OCI-LY1 (cell line): ENCODE data around the gene CYP4A22.

ENCODE experiments used
- H2AFZ ChIP-seq: fragments of 200-600 bp; sonication (generic), shearing (Covaris generic); 2 replicates; pipeline ENCODE4 v1.6.0; 2014; ENCODE audit warnings: antibody characterized with exemption, mild to moderate bottlenecking, low read length
- H3F3A ChIP-seq: fragments of 200-600 bp; sonication (generic), shearing (Covaris generic); 2 replicates; pipeline ENCODE4 v1.6.0; 2014; ENCODE audit warnings: mild to moderate bottlenecking, antibody characterized with exemption, low read length, moderate library complexity; ENCODE audit not compliant: insufficient read depth
- H3K27ac ChIP-seq: fragments of 200-600 bp; sonication (generic); 2 replicates; pipeline ENCODE4 v1.5.1; 2014; ENCODE audit warnings: low read length, mixed run types, mild to moderate bottlenecking, low read depth; ENCODE audit not compliant: poor library complexity, severe bottlenecking
- H3K27me3 ChIP-seq: fragments of 200-600 bp; sonication (generic); 2 replicates; pipeline ENCODE4 v1.6.0; 2014; ENCODE audit warnings: antibody characterized with exemption, mild to moderate bottlenecking, low read length, moderate library complexity; ENCODE audit not compliant: insufficient read depth
- H3K36me3 ChIP-seq: fragments of 200-600 bp; sonication (generic); 2 replicates; pipeline ENCODE4 v1.6.1; 2014; ENCODE audit warnings: mild to moderate bottlenecking, antibody characterized with exemption, low read length, moderate library complexity, mixed read lengths; ENCODE audit not compliant: insufficient read depth
- H3K4me1 ChIP-seq: fragments of 200-600 bp; sonication (generic); 2 replicates; pipeline ENCODE4 v1.5.1; 2014; ENCODE audit warnings: mild to moderate bottlenecking, low read length, moderate library complexity; ENCODE audit not compliant: insufficient read depth, severe bottlenecking
- H3K4me2 ChIP-seq: fragments of 200-600 bp; sonication (generic), shearing (Covaris generic); 2 replicates; pipeline ENCODE4 v1.6.1; 2014; ENCODE audit warnings: low read length
- H3K4me3 ChIP-seq: fragments of 200-600 bp; sonication (generic); 2 replicates; pipeline ENCODE4 v1.5.1; 2014; ENCODE audit warnings: low read length, low read depth, mild to moderate bottlenecking, mixed read lengths; ENCODE audit not compliant: poor library complexity, severe bottlenecking
- H3K79me2 ChIP-seq: fragments of 200-600 bp; shearing (Covaris generic); 2 replicates; pipeline ENCODE4 v1.6.1; 2016; ENCODE audit warnings: mixed run types, low read length, mixed read lengths; ENCODE audit not compliant: insufficient read depth
- H3K9ac ChIP-seq: fragments of 200-600 bp; sonication (generic), shearing (Covaris generic); 2 replicates; pipeline ENCODE4 v1.6.1; 2014; ENCODE audit warnings: mild to moderate bottlenecking, low read length, mixed read lengths
- H3K9me2 ChIP-seq: fragments of 200-600 bp; sonication (generic), shearing (Covaris generic); 2 replicates; pipeline ENCODE4 v1.6.1; 2014; ENCODE audit warnings: low read depth, mild to moderate bottlenecking, low read length, mixed read lengths
- H3K9me3 ChIP-seq: fragments of 200-600 bp; shearing (Covaris generic); 2 replicates; pipeline ENCODE4 v1.6.1; 2014; ENCODE audit warnings: low read length, mixed read lengths
- H4K20me1 ChIP-seq: fragments of 200-600 bp; sonication (generic), shearing (Covaris generic); 2 replicates; pipeline ENCODE4 v1.6.0; 2016; ENCODE audit warnings: mild to moderate bottlenecking, low read length; ENCODE audit not compliant: insufficient read depth
- EZH2 ChIP-seq: fragments of 200-600 bp; sonication (generic), shearing (Covaris generic); IDR thresholded peaks from 2 replicates; pipeline ENCODE4 v1.8.0; 2017; ENCODE audit warnings: borderline replicate concordance, mixed run types, mild to moderate bottlenecking, antibody characterized with exemption, low read length, moderate library complexity, mixed read lengths
- TF ChIP-seq, protein P1 (sequence below): fragments of 200-600 bp; sonication (generic), shearing (Covaris generic); IDR thresholded peaks from 2 replicates; pipeline ENCODE4 v1.5.1; 2017; ENCODE audit warnings: mild to moderate bottlenecking, antibody characterized with exemption, low read length, moderate library complexity, mixed read lengths

The CYP4A22 gene

DNA sequence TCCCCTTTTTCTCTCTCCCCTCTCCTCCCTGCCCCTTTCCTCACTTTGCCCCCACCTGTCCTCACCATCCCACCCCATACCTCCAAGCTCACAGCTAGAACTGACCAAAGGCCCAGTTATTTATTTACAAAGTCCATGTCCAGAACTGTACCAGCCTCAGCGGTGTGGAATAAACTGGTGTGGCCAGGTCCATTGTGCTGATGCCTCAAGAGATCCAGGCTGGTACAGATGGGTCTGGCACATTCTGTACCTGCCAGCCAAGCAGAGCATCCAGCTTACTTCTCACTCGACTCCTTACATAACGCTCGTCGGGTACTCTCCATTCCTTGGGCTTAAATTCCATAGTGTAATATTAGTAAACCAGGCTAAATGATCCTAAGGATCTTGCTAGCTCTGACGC lies 40.8 kb downstream of the CYP4A22 start:
- no peaks in the 10 kb centered on the region for H3K36me3 ChIP-seq
- no peaks in the 10 kb centered on the region for H3K79me2 ChIP-seq
- no peaks in the 10 kb centered on the region for H3K9me2 ChIP-seq
- H3F3A ChIP-seq = no peaks in the 10 kb centered on the region
- no peak overlapping the region for H2AFZ ChIP-seq
- no peak overlapping the region for H3K27ac ChIP-seq
- no peaks in the 10 kb centered on the region for H3K9me3 ChIP-seq
- no peaks in the 10 kb centered on the region for H4K20me1 ChIP-seq
- no peak overlapping the region for H3K9ac ChIP-seq
- no peak overlapping the region for H3K4me3 ChIP-seq
- no peaks in the 10 kb centered on the region for H3K27me3 ChIP-seq
- no peak overlapping the region for H3K4me2 ChIP-seq
- no peak for TF ChIP-seq EZH2
- TF ChIP-seq, protein P1, sequence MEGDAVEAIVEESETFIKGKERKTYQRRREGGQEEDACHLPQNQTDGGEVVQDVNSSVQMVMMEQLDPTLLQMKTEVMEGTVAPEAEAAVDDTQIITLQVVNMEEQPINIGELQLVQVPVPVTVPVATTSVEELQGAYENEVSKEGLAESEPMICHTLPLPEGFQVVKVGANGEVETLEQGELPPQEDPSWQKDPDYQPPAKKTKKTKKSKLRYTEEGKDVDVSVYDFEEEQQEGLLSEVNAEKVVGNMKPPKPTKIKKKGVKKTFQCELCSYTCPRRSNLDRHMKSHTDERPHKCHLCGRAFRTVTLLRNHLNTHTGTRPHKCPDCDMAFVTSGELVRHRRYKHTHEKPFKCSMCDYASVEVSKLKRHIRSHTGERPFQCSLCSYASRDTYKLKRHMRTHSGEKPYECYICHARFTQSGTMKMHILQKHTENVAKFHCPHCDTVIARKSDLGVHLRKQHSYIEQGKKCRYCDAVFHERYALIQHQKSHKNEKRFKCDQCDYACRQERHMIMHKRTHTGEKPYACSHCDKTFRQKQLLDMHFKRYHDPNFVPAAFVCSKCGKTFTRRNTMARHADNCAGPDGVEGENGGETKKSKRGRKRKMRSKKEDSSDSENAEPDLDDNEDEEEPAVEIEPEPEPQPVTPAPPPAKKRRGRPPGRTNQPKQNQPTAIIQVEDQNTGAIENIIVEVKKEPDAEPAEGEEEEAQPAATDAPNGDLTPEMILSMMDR = no peak
- H3K4me1 ChIP-seq = peaks cover 5% of the 10 kb centered on the region

DNA sequence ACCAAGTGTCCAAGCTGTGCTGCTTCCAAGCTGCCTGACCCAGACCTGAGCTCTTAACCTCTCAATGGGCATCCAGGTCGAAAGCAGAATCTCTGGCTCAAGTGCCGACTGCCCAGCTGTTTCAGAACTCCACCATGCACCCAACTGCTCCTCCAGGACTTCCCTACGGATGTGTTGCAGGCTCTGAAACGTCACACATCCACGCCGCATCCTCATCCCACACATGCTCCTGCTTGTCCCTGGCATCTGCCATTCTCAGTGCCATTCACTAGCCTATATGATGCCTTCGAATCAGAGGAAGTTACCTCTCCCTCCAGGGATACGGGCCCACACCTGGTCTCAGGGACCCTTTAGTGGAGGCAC lies 41.4 kb downstream of the CYP4A22 start:
- Histone ChIP-seq H4K20me1 (no peaks in the 10 kb centered on the region), H3K79me2 (no peaks in the 10 kb centered on the region), H3K27me3 (no peaks in the 10 kb centered on the region), H3K4me1 (peaks cover 5% of the 10 kb centered on the region), H3K9me3 (no peaks in the 10 kb centered on the region), H3F3A (no peaks in the 10 kb centered on the region), H3K9me2 (no peaks in the 10 kb centered on the region), H3K9ac (no peak overlapping the region), H3K4me3 (no peak overlapping the region), H3K36me3 (no peaks in the 10 kb centered on the region), H3K27ac (no peak overlapping the region), H2AFZ (no peak overlapping the region), H3K4me2 (0 out of 2 replicates have a peak overlapping the region, but pooled peaks have one; percentile 50)
- TF ChIP-seq, protein P1 = no peak
- TF ChIP-seq EZH2 = no peak

DNA sequence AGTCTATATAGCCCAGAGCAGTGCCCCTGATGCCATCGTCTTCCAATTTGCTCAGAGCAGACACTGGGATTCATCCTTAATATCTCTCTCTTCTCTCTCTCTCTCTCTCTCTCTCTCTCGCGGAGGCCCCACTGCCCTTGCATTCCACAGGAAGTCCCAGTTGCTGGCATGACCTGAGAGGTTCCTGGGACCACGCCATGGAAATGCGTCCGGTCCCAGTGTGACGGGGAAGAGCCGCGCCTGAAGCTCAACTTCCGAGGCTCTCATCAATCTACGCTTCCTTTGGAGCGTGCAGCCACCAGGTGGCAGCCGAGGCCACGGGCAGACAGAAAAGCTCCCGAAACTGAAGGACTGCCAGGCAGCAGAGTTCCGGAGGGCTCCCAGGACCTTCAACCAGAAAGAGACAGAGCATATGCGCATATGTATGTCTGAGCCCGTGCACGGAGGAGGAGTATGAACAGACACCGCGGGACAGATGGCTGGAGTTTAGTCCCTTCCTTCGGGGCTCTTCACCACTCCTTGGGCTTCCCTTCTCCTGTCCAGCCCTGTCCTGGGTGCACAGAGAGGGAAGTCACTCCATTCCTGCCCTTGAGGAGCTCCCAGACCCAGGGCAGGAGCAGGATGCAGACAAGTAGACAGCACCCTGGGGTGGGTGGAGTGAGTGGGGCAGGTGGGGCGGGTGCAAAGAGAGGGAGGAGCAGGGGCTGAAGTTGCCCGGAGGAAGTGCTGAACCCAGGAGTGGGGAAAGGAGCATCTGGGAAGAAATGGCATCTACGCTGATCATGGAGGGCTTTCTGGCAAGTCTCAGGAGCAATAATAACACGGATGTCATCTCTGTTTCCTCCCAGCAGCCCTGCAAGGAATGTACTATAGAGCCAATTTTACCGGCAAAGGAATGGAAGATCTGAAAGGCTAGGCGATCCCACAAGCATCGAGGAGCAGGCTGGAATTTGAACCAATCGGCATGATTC lies 42.1 kb downstream of the CYP4A22 start:
- Histone ChIP-seq H3K27me3 (no peaks in the 10 kb centered on the region), H3K9me2 (no peaks in the 10 kb centered on the region), H3K4me1 (peaks cover 5% of the 10 kb centered on the region), H3F3A (no peaks in the 10 kb centered on the region), H3K9me3 (no peaks in the 10 kb centered on the region), H2AFZ (no peak overlapping the region), H4K20me1 (no peaks in the 10 kb centered on the region), H3K27ac (no peak overlapping the region), H3K79me2 (no peaks in the 10 kb centered on the region), H3K4me2 (peak overlapping the region; percentile 50), H3K4me3 (peak overlapping the region; percentile 25), H3K9ac (peak overlapping the region; percentile 7; the same call in 1 of the 2 replicates), H3K36me3 (no peaks in the 10 kb centered on the region)
- TF ChIP-seq EZH2 = no peak
- TF ChIP-seq, protein P1 = peak; percentile 78
